Camera-type eye (tissue), 1 donor: ENCODE measurements around the gene INO80. TPM values are rescaled to one million over a fixed set of nuclear protein-coding genes. Genes with fewer than 3 reads are reported as not detected.

Experiments
- total RNA-seq: library from RNA; depleted of rRNA; stranded (reverse); fragments of >200 nt; gene quantifications from one replicate; pipeline ENCODE4 v1.2.3, GENCODE V29; 2014

The INO80 gene
- total RNA-seq: 38.1 TPM

GRCh38 chr15:41116116-41116961 is at the start of gene INO80:
Gene INO80, minus strand, starts transcription at chr15:41116280. Its CDS starts 19,970 bp downstream, at chr15:41096310.

GRCh38 chr15:40952901-40953712 is 163.0 kb downstream of the INO80 start, which contains the start of gene CHAC1:
Gene CHAC1, plus strand, starts transcription at chr15:40953471. Its CDS starts 113 bp downstream, at chr15:40953584.

Other genes starting within 250 kb of the INO80 start
- gene RHOV, start 242.0 kb downstream of the INO80 start, total RNA-seq: 7.2 TPM
- 25.0 TPM for gene VPS18, start 221.8 kb downstream of the INO80 start, total RNA-seq
- 49.5 TPM for gene DLL4, start 186.9 kb downstream of the INO80 start, total RNA-seq
- 2.5 TPM for gene CHAC1, start 162.8 kb downstream of the INO80 start, total RNA-seq
- not detected for gene EXD1, start 114.5 kb upstream of the INO80 start, total RNA-seq
- gene CHP1, start 115.0 kb upstream of the INO80 start, total RNA-seq: 71.2 TPM
- 4.6 TPM for gene OIP5, start 216.3 kb upstream of the INO80 start, total RNA-seq
- 50.4 TPM for gene NUSAP1, start 216.6 kb upstream of the INO80 start, total RNA-seq